ENCODE data around the gene GIMAP5. TPM values are rescaled to one million over a fixed set of nuclear protein-coding genes. Genes with fewer than 3 reads are reported as not detected.

The GIMAP5 gene
- polyA plus RNA-seq, 1 donor = 6.5 TPM

GRCh38 chr7:150735596-150736358 lies 1.4 kb upstream of the GIMAP5 start:
- no peak for DNase-seq

- DNase-seq = no peak
These were observed 354 bp upstream of the GIMAP5 start for GRCh38 chr7:150736864-150737263.

- no peak for DNase-seq
These were observed 874 bp downstream of the GIMAP5 start for GRCh38 chr7:150738092-150738491.

- DNase-seq = no peak
These were observed 1.4 kb downstream of the GIMAP5 start for GRCh38 chr7:150738591-150739001.

- DNase-seq = no peak
These were observed 1.8 kb downstream of the GIMAP5 start for GRCh38 chr7:150739033-150739432.

GRCh38 chr7:150740053-150740452 lies 2.8 kb downstream of the GIMAP5 start:
- no peak for DNase-seq

GRCh38 chr7:150742286-150742968 lies 5.2 kb downstream of the GIMAP5 start:
- no peak for DNase-seq

- no peak for DNase-seq
These were observed 6.9 kb downstream of the GIMAP5 start for GRCh38 chr7:150744041-150744656.

GRCh38 chr7:150745086-150745485 lies 7.9 kb downstream of the GIMAP5 start:
- no peak for DNase-seq

- no peak for DNase-seq
These were observed 8.7 kb downstream of the GIMAP5 start for GRCh38 chr7:150745876-150746275.

- no peak for DNase-seq
These were observed 9.7 kb downstream of the GIMAP5 start for GRCh38 chr7:150746921-150747320.

- DNase-seq = no peak
These were observed 11.2 kb downstream of the GIMAP5 start for GRCh38 chr7:150748376-150748775.

GRCh38 chr7:150751702-150752101 lies 14.5 kb downstream of the GIMAP5 start:
- DNase-seq = no peak

- DNase-seq = no peak
These were observed 16.0 kb downstream of the GIMAP5 start for GRCh38 chr7:150753239-150753638.

GRCh38 chr7:150753826-150754603 lies 16.8 kb downstream of the GIMAP5 start:
- DNase-seq = no peak

- no peak for DNase-seq
These were observed 17.7 kb downstream of the GIMAP5 start for GRCh38 chr7:150754951-150755350.

- no peak for DNase-seq
These were observed 18.4 kb downstream of the GIMAP5 start for GRCh38 chr7:150755473-150756099.

- no peak for DNase-seq
These were observed 18.9 kb downstream of the GIMAP5 start for GRCh38 chr7:150756166-150756565.

GRCh38 chr7:150756858-150757257 lies 19.6 kb downstream of the GIMAP5 start:
- no peak for DNase-seq

GRCh38 chr7:150759479-150759878 lies 22.3 kb downstream of the GIMAP5 start:
- DNase-seq = no peak

GRCh38 chr7:150766334-150766709 lies 29.1 kb downstream of the GIMAP5 start:
- no peak for DNase-seq

GRCh38 chr7:150769768-150770167 lies 32.5 kb downstream of the GIMAP5 start:
- no peak for DNase-seq

Data from hindlimb muscle (tissue), 1 donor.